GM12801 (cell line): ENCODE data around the gene MKRN2.

Source experiments
- TF ChIP-seq, protein P1 (sequence below): IDR thresholded peaks from one replicate; pipeline ENCODE4 v1.5.1; 2011; ENCODE audit warnings: control low read depth; ENCODE audit not compliant: insufficient read length; ENCODE audit errors: extremely low read depth

MKRN2 gene

DNA sequence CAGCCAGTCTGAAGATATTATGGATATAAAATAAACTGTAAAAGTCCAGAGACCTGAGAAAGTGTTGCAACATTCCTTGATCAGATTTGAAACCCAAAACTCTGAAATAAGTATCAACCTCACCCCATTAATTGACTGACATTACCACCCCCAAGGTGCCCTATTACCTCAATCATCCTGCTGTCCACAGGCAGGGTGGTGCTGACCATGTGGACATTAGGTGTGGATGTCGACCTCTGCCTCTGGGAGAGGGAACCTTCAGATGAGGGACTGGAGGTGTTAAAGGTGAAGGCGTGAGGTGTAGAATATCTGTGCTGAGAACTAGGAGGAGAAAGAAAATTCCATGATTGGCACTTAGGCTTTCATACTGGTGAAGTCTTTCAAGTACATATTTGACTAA, 47.1 kb downstream of the MKRN2 start:
- TF ChIP-seq, protein P1, sequence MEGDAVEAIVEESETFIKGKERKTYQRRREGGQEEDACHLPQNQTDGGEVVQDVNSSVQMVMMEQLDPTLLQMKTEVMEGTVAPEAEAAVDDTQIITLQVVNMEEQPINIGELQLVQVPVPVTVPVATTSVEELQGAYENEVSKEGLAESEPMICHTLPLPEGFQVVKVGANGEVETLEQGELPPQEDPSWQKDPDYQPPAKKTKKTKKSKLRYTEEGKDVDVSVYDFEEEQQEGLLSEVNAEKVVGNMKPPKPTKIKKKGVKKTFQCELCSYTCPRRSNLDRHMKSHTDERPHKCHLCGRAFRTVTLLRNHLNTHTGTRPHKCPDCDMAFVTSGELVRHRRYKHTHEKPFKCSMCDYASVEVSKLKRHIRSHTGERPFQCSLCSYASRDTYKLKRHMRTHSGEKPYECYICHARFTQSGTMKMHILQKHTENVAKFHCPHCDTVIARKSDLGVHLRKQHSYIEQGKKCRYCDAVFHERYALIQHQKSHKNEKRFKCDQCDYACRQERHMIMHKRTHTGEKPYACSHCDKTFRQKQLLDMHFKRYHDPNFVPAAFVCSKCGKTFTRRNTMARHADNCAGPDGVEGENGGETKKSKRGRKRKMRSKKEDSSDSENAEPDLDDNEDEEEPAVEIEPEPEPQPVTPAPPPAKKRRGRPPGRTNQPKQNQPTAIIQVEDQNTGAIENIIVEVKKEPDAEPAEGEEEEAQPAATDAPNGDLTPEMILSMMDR: no peak

DNA sequence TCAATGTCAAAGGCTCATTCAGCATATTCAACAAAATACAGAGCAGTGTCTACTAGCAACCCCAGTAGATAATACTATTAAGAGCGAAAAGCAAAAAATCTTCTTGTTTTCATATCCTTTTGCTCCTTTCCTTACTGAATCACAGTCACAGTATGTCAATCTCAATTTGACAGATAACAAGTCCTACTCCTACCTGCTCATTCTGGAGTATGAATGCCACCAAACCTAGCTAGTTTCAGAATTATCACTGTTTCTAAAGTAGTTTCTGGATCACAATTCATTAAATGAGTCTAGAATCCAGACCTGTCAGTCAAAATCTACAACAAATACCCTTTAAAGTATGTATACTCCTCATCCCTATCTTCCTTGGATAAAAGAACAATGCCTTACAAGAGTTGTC, 51.5 kb downstream of the MKRN2 start:
- TF ChIP-seq, protein P1: no peak

DNA sequence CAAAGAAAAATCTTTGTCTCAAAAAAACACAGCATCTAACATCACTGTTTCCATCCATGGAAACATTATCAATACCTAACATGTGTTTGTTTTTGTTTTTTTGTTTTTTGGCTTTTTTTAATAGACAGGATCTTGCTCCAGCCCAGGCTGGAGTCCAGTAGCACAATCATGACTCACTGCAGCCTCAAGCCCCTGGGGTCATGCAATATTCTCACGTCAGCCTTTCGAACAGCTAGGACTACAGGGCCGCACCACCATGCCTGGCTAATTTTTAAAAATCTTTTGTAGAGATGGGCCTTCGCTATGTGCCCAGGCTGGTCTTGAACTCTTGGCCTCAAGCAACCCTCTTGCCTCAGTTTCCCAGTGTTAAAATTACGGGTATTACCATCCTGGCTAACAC, 54.2 kb downstream of the MKRN2 start:
- TF ChIP-seq, protein P1: no peak

DNA sequence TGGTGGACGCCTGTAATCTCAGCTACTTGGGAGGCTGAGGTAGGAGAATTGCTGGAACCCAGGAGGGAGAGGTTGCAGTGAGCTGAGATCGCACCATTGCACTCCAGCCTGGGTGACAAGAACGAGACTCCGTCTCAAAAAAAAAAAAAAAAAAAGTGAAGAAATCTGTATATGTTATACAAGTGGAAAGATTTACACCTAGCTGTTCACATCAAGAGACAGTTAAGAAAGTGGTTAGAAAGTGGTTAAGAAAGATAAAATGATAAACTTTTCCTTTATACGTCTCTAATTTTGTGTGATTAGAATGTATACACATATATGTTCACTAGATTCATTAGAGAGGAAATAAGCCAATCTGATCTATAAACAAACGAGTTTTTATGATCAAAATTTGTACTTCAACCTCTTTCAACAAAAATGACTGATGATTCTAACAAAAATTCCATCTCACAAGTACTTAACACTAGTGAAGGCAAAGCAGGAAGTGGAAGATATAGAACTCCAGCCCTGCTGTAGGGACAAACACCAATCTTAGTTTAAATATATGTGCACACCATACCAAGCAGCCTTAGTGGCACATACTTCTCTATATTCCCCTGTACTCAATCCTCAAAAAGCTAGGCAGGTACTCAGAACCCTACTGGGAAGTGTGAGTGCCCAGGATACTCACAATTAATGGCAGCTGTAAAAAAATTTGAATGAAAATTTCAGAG, 55.8 kb downstream of the MKRN2 start:
- TF ChIP-seq, protein P1: no peak

DNA sequence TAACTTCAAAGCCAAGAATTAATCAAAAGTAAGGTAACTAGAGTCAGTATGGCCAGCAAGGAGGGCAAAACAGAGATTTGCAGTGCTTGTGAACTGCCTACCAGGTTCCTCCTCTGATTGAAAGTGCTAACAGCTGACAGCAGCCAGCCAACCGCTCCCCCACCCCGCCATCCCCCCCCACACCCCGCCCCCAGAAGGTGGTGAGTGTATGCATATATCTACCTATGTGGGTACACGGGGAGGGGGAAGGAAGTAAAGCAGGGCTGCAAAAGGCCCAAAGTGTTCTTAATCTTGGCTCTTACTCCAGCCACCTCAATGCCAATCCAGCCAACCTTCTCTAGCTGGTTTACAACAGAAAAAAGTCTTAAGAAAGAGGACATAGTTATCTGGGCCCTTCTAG, 56.4 kb downstream of the MKRN2 start:
- TF ChIP-seq, protein P1: no peak

DNA sequence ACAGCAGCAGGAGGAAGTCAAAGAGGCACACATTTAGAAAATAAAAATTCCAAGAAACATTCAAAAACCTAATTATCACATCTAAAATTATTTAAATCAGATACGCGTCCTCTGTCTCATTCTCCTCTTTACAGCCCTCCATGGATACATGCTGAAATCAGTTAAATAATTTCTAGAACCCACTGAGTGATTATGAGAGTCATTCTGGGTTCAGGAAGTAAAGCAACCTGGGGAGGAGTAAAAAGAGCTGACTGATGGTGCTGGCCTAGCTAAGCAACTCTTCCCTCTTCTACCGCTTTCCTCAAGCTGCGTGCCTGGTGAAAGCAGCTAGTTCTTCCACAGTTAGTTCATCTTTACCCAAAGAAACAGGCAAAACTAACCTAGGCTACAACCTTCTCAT, 58.4 kb downstream of the MKRN2 start:
- TF ChIP-seq, protein P1: no peak

DNA sequence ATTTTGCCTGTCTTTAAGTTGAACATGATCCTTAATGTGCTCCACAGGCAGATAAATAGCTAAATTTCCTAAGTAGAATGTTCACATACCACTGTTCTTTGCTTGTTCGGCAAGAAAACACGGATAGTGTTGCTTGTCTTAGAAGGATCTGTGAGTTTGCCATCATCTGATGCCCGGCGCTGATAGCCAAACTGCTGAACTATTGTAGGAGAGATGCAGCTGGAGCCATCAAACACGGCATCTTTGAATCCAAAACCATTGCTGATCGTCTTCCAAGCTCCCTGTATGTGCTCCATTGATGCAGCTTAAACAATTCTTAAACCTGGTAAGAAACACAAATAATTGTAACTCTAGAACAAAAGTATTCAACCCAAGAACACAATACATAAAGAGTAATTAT, 61.5 kb downstream of the MKRN2 start:
- TF ChIP-seq, protein P1: no peak
